ENCODE data around the gene GLIPR1L2. TPM values are rescaled to one million over a fixed set of nuclear protein-coding genes. Genes with fewer than 3 reads are reported as not detected.
"Not testable (repeated sequence)": the region's sequence is repeated elsewhere in the genome, so short reads cannot be mapped to it uniquely, and the experiment has no call there.

Gene GLIPR1L2
- total RNA-seq, 4 donors from 2014 or later, result 0.17 to 4.5 (median 1.0) TPM

- Histone ChIP-seq H3K9me3 (peaks cover 0 to 5% (median 0%) of the 10 kb centered on the region in 4 donors), H3K36me3 (no peaks in the 10 kb centered on the region), H3K27me3 (peaks cover 0 to 4% (median 0%) of the 10 kb centered on the region in 4 donors), H3K4me1 (no peaks in the 10 kb centered on the region), H3K27ac (replicated peaks in 1 of 4) (no peak overlapping the region), H3K4me3 (no peak overlapping the region)
- WGBS, result 74% methylated on average over 3 of the region's 3 CpGs
- no peak for TF ChIP-seq EP300 (IDR thresholded peaks at IDR 0.05)
- intact Hi-C loops (cut with DNase I), result no loop called here
- no peak for DNase-seq (ENCODE audit: extremely low spot score)
Measured at GRCh38 chr12:75443709-75444108, 52.8 kb downstream of the GLIPR1L2 start.

- TF ChIP-seq POLR2A (IDR thresholded peaks at IDR 0.05; ENCODE audit: low read depth) (no peak), CTCF (IDR thresholded peaks at IDR 0.05) (no peak), EP300 (IDR thresholded peaks at IDR 0.05) (no peak), POLR2AphosphoS5 (IDR thresholded peaks at IDR 0.05) (no peak)
- Histone ChIP-seq H3K27ac (replicated peaks in 1 of 4) (no peak overlapping the region), H3K36me3 (no peaks in the 10 kb centered on the region), H3K4me1 (no peaks in the 10 kb centered on the region), H3K4me3 (no peak overlapping the region), H3K9me3 (peaks cover 0 to 5% (median 0%) of the 10 kb centered on the region in 4 donors), H3K27me3 (peaks cover 0 to 4% (median 0%) of the 10 kb centered on the region in 4 donors)
- no peak for DNase-seq (ENCODE audit: extremely low spot score)
- 85% methylated on average over 6 of the region's 6 CpGs for WGBS
- intact Hi-C loops (cut with DNase I), result no loop called here
Measured at GRCh38 chr12:75444429-75445136, 53.7 kb downstream of the GLIPR1L2 start.

GRCh38 chr12:75445137-75445507 lies 54.2 kb downstream of the GLIPR1L2 start:
- H3K4me1 ChIP-seq; DNase-seq (ENCODE audit: extremely low spot score); intact Hi-C loops (cut with DNase I); H3K36me3 ChIP-seq; H3K4me3 ChIP-seq; H3K27ac ChIP-seq (replicated peaks in 1 of 4); H3K9me3 ChIP-seq; H3K27me3 ChIP-seq: not testable (repeated sequence)
- WGBS, result 74% methylated on average over 6 of the region's 7 CpGs

GRCh38 chr12:75446857-75447256 lies 56.0 kb downstream of the GLIPR1L2 start:
- Histone ChIP-seq H3K9me3 (peaks cover 0 to under 1% (median 0%) of the 10 kb centered on the region in 4 donors), H3K36me3 (no peaks in the 10 kb centered on the region), H3K27me3 (no peaks in the 10 kb centered on the region), H3K27ac (replicated peaks in 1 of 4) (no peak overlapping the region), H3K4me1 (no peaks in the 10 kb centered on the region), H3K4me3 (no peak overlapping the region)
- TF ChIP-seq POLR2AphosphoS5 (IDR thresholded peaks at IDR 0.05) (no peak), POLR2A (IDR thresholded peaks at IDR 0.05; ENCODE audit: low read depth) (no peak), CTCF (IDR thresholded peaks at IDR 0.05) (no peak), EP300 (IDR thresholded peaks at IDR 0.05) (no peak)
- no peak for DNase-seq (ENCODE audit: extremely low spot score)
- intact Hi-C loops (cut with DNase I), result no loop called here

GRCh38 chr12:75447691-75448393 lies 57.0 kb downstream of the GLIPR1L2 start:
- Histone ChIP-seq H3K27me3 (no peaks in the 10 kb centered on the region), H3K36me3 (no peaks in the 10 kb centered on the region), H3K27ac (replicated peaks in 1 of 4) (no peak overlapping the region), H3K4me1 (no peaks in the 10 kb centered on the region), H3K4me3 (no peak overlapping the region), H3K9me3 (no peaks in the 10 kb centered on the region)
- WGBS, result 85% methylated on average over 4 of the region's 4 CpGs
- TF ChIP-seq EP300 (IDR thresholded peaks at IDR 0.05) (no peak), CTCF (IDR thresholded peaks at IDR 0.05) (no peak), POLR2AphosphoS5 (IDR thresholded peaks at IDR 0.05) (no peak), POLR2A (IDR thresholded peaks at IDR 0.05; ENCODE audit: low read depth) (no peak)
- no peak for DNase-seq (ENCODE audit: extremely low spot score)
- intact Hi-C loops (cut with DNase I), result no loop called here
